Esophagus muscularis mucosa (tissue), 4 donors: ENCODE results near the gene EVI5. TPM values are rescaled to one million over a fixed set of nuclear protein-coding genes. Genes with fewer than 3 reads are reported as not detected.

ENCODE experiments used
- DNase-seq: peaks from one replicate; pipeline ENCODE4 v3.0.0-alpha.2; 2017; ENCODE audit errors: extremely low spot score
- H3K27ac ChIP-seq, 4 donors: fragments of 200-600 bp; sonication (generic); replicated peaks in 1 of 4; 1 replicate in 3 of 4; 2 replicates in 1 of 4; pipeline ENCODE4 v1.5.1; 2016 to 2019; ENCODE audit warnings: mild to moderate bottlenecking in 1 of 4
- H3K27me3 ChIP-seq, 4 donors: fragments of 200-600 bp; sonication (generic); one replicate each; pipeline versions ENCODE4 v1.5.1 to v1.6.0; 2016 to 2019
- H3K36me3 ChIP-seq, 4 donors: fragments of 200-600 bp; sonication (generic); one replicate each; pipeline ENCODE4 v1.5.1; 2016 to 2019
- H3K4me1 ChIP-seq, 4 donors: fragments of 200-600 bp; sonication (generic); one replicate each; pipeline ENCODE4 v1.5.1; 2016 to 2019
- H3K4me3 ChIP-seq, 4 donors: fragments of 200-600 bp; sonication (generic); 1 replicate in 2 of 4; 2 replicates in 2 of 4; pipeline ENCODE4 v1.5.1; 2016 to 2019; ENCODE audit warnings: mild to moderate bottlenecking in 4 of 4, moderate library complexity in 1 of 4
- H3K9me3 ChIP-seq, 4 donors: fragments of 200-600 bp; sonication (generic); 1 replicate in 3 of 4; 2 replicates in 1 of 4; pipeline ENCODE4 v1.5.1; 2016 to 2019
- CTCF ChIP-seq, 3 experiments: fragments of 200-600 bp in 2 of 3; fragments of 450-650 bp in 1 of 3; sonication (generic) in 2 of 3; IDR thresholded peaks; one replicate each; pipeline ENCODE4 v1.5.1; 2017 to 2019; ENCODE audit warnings: antibody characterized with exemption in 3 of 3, mild to moderate bottlenecking in 2 of 3, moderate library complexity in 1 of 3
- EP300 ChIP-seq: sonication (generic); formaldehyde crosslinking; IDR thresholded peaks from one replicate; pipeline ENCODE4 v1.6.1; 2017; ENCODE audit warnings: antibody characterized with exemption
- POLR2A ChIP-seq: fragments of 450-650 bp; IDR thresholded peaks from one replicate; pipeline ENCODE4 v1.6.1; 2017; ENCODE audit warnings: antibody characterized with exemption, moderate library complexity, mild to moderate bottlenecking, low read depth
- POLR2AphosphoS5 ChIP-seq, 2 donors: sonication (generic); formaldehyde crosslinking; IDR thresholded peaks; one replicate each; pipeline ENCODE4 v1.6.1; 2017; ENCODE audit warnings: antibody characterized with exemption in 2 of 2
- WGBS: methylation state at CpG from one replicate; pipeline ENCODE4 v1.1.5; 2018; 5-methylcytosine and 5-hydroxymethylcytosine counted together
- intact Hi-C: fragments of 100-400 bp; cut with DNase I; formaldehyde crosslinking; loops from one replicate; pipeline ENCODE4 v1.15.1; 2023
- total RNA-seq, 4 donors: library from RNA; depleted of rRNA; stranded (reverse); fragments of >200 nt; gene quantifications; one replicate each; pipeline versions ENCODE4 v1.1.0 to v1.2.1, GENCODE V29; 2016

EVI5 gene
- total RNA-seq, 4 donors from 2014 or later, result 32.3 to 55.2 (median 40.4) TPM

- 28% methylated on average over 7 of the region's 7 CpGs for whole genome bisulfite sequencing
- intact Hi-C loops, result no loop called here
- H3K9me3 ChIP-seq, result no peaks in the 10 kb centered on the region
- no peak overlapping the region for H3K4me3 ChIP-seq
- no peak for TF ChIP-seq CTCF (IDR thresholded peaks at IDR 0.05)
- peaks cover 0 to 10% (median 6%) of the 10 kb centered on the region in 4 donors for H3K4me1 ChIP-seq
- H3K27ac ChIP-seq, result peak overlapping the region in 1 of 4 donors; percentile 14
- no peaks in the 10 kb centered on the region for H3K27me3 ChIP-seq
- no peaks in the 10 kb centered on the region for H3K36me3 ChIP-seq
- no peak for DNase-seq
Measured at GRCh38 chr1:92804721-92805201, 19.9 kb upstream of the EVI5 start.

GRCh38 chr1:92803140-92803887, 18.4 kb upstream of the EVI5 start:
- H3K4me3 ChIP-seq, result no peak overlapping the region
- no peaks in the 10 kb centered on the region for H3K27me3 ChIP-seq
- H3K36me3 ChIP-seq, result no peaks in the 10 kb centered on the region
- H3K9me3 ChIP-seq, result no peaks in the 10 kb centered on the region
- H3K27ac ChIP-seq, result no peak overlapping the region
- peaks cover 0 to 10% (median 6%) of the 10 kb centered on the region in 4 donors for H3K4me1 ChIP-seq
- intact Hi-C loops, result no loop called here
- 96% methylated on average over 7 of the region's 7 CpGs for WGBS
- DNase-seq, result no peak
- TF ChIP-seq EP300 (no peak), POLR2A (no peak)

- Histone ChIP-seq H3K4me3 (no peak overlapping the region), H3K9me3 (no peaks in the 10 kb centered on the region), H3K4me1 (peaks cover 0 to 3% (median 0%) of the 10 kb centered on the region in 4 donors), H3K36me3 (no peaks in the 10 kb centered on the region), H3K27me3 (no peaks in the 10 kb centered on the region), H3K27ac (no peak overlapping the region)
- no peak for DNase-seq
- WGBS, result 52% methylated on average over 1 of the region's 1 CpG
- intact Hi-C loops, result no loop called here
- TF ChIP-seq POLR2AphosphoS5 (IDR thresholded peaks at IDR 0.05) (no peak), EP300 (no peak), CTCF (IDR thresholded peaks at IDR 0.05) (no peak), POLR2A (no peak)
Measured at GRCh38 chr1:92797961-92798360, 13.1 kb upstream of the EVI5 start.

GRCh38 chr1:92797297-92797696, 12.4 kb upstream of the EVI5 start:
- Histone ChIP-seq H3K9me3 (no peaks in the 10 kb centered on the region), H3K27ac (no peak overlapping the region), H3K36me3 (no peaks in the 10 kb centered on the region), H3K27me3 (no peaks in the 10 kb centered on the region), H3K4me1 (peaks cover 0 to 3% (median 0%) of the 10 kb centered on the region in 4 donors), H3K4me3 (no peak overlapping the region)
- intact Hi-C loops, result no loop called here
- DNase-seq, result no peak
- TF ChIP-seq POLR2A (no peak), CTCF (IDR thresholded peaks at IDR 0.05) (no peak), POLR2AphosphoS5 (IDR thresholded peaks at IDR 0.05) (no peak), EP300 (no peak)

GRCh38 chr1:92795166-92795565, 10.3 kb upstream of the EVI5 start:
- Histone ChIP-seq H3K27me3 (no peaks in the 10 kb centered on the region), H3K9me3 (no peaks in the 10 kb centered on the region), H3K4me3 (no peak overlapping the region), H3K27ac (no peak overlapping the region), H3K4me1 (peaks cover 0 to 3% (median 0%) of the 10 kb centered on the region in 4 donors), H3K36me3 (no peaks in the 10 kb centered on the region)
- no peak for DNase-seq
- intact Hi-C loops, result no loop called here
- TF ChIP-seq CTCF (IDR thresholded peaks at IDR 0.05) (no peak), POLR2AphosphoS5 (IDR thresholded peaks at IDR 0.05) (no peak), EP300 (no peak), POLR2A (no peak)
- 85% methylated on average over 4 of the region's 4 CpGs for WGBS
